ENCODE results near the gene SRRM4. TPM values are rescaled to one million over a fixed set of nuclear protein-coding genes. Genes with fewer than 3 reads are reported as not detected.

SRRM4 gene
- total and polyA plus RNA-seq, 10 of the 15 experiments (the other 5 are each of a cell fraction or from before 2014, with no cell fraction given) = under 0.01 to 0.01 TPM; not detected in 8

DNA sequence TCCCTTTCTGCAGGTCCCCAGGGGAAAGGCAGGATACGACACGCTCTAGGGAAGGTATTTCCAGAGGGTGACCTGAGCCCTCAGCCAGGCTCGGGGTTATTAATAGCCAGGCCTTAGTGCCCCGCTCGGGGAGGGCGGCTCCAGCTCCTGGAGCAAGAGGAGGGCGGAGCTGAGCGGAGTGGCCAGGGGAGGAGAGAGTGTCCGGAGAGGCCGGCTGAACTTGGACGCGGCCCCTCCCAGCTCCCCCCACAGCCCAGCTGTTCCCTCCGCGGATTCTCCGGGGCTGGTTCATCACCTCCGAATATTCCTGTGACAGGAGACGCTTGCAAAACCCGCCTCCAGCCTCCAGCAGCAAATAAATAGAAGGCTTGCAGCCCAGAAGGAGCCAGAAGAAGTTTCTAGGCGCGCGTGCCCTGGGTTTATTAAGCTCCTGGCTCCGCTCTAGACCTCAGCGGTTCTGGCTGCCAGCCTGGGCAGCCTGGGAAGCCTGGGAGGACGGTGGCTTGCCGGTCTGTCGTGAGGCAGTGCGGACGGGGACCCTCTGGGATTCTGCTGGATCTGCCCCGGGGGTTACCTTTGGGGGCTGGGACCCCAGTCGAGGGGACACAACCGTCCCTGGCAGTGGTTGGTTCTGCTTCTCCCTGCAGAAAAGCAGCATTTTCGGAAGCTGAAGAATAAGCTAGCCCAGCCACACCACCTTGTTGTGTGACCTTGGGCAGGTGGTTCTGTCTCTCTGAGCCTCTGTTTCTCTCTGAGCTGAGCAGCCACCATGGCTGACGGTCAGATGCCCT, 197.4 kb downstream of the SRRM4 start, which contains the start of gene HSPB8:
HSPB8 (plus strand) TSS at position 388 of the 791 bp plus-strand sequence; CDS start at position 770, 382 bp downstream.
- DNase-seq (ENCODE audit: low read depth, low spot score) (no peak), ATAC-seq (no peak), FAIRE-seq (no peak)
- Histone ChIP-seq H3K9ac (ENCODE audit: control insufficient read depth, insufficient read depth, low read length) (no peak within 1 kb of the TSS), H4K20me1 (ENCODE audit: control insufficient read depth, insufficient read depth) (no peaks in the 10 kb centered on the region), H3K4me1 (ENCODE audit: control insufficient read depth, insufficient read depth, low read length) (no peaks in the 10 kb centered on the region), H3K9me3 (replicated peaks; ENCODE audit: control insufficient read depth, insufficient read depth, low read length) (no peaks in the 10 kb centered on the region), H3K4me2 (ENCODE audit: control insufficient read depth, insufficient read depth) (no peak within 1 kb of the TSS), H3K4me3 (no peak within 1 kb of the TSS), H3K27me3 (replicated peaks in 1 of 2; ENCODE audit: control insufficient read depth in 2 of 2, insufficient read depth in 2 of 2, low read length in 1 of 2) (peaks cover 0 to 3% of the 10 kb centered on the region in 2 experiments; a peak in 1 of 4 replicates), H3K27ac (ENCODE audit: control insufficient read depth, insufficient read depth) (no peak within 1 kb of the TSS), H3K36me3 (ENCODE audit: control insufficient read depth in 2 of 2, insufficient read depth in 2 of 2, low read length in 1 of 2) (no peaks in the 10 kb centered on the region), H3K79me2 (ENCODE audit: control insufficient read depth, insufficient read depth, low read length) (no peaks in the 10 kb centered on the region), H2AFZ (ENCODE audit: control insufficient read depth, low read depth, low read length) (no peak within 1 kb of the TSS)
- no TSS peak for BruUV-seq (replicated peaks)
- intact Hi-C loops (cut with micrococcal nuclease; ENCODE audit: unreplicated experiment) = no loop called here
- ChIA-PET SMC1A (ENCODE audit: uncharacterized antibody, unreplicated experiment) (no interaction called here), POLR2A (no interaction called here), RAD21 (ENCODE audit: unreplicated experiment) (no interaction called here), CTCF (no interaction called here)
- in situ Hi-C loops (cut with MboI) = no loop called here
- no peak for TF ChIP-seq RAD21 (IDR thresholded peaks at IDR 0.05; ENCODE audit: insufficient read depth, low read depth, low read length)
- TF ChIP-seq RELA (IDR thresholded peaks at IDR 0.05; ENCODE audit: borderline replicate concordance, partially characterized antibody) = no peak
- TF ChIP-seq, protein P1, sequence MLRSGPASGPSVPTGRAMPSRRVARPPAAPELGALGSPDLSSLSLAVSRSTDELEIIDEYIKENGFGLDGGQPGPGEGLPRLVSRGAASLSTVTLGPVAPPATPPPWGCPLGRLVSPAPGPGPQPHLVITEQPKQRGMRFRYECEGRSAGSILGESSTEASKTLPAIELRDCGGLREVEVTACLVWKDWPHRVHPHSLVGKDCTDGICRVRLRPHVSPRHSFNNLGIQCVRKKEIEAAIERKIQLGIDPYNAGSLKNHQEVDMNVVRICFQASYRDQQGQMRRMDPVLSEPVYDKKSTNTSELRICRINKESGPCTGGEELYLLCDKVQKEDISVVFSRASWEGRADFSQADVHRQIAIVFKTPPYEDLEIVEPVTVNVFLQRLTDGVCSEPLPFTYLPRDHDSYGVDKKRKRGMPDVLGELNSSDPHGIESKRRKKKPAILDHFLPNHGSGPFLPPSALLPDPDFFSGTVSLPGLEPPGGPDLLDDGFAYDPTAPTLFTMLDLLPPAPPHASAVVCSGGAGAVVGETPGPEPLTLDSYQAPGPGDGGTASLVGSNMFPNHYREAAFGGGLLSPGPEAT (IDR thresholded peaks at IDR 0.05; ENCODE audit: low read depth) = no peak
- TF ChIP-seq, protein P2, sequence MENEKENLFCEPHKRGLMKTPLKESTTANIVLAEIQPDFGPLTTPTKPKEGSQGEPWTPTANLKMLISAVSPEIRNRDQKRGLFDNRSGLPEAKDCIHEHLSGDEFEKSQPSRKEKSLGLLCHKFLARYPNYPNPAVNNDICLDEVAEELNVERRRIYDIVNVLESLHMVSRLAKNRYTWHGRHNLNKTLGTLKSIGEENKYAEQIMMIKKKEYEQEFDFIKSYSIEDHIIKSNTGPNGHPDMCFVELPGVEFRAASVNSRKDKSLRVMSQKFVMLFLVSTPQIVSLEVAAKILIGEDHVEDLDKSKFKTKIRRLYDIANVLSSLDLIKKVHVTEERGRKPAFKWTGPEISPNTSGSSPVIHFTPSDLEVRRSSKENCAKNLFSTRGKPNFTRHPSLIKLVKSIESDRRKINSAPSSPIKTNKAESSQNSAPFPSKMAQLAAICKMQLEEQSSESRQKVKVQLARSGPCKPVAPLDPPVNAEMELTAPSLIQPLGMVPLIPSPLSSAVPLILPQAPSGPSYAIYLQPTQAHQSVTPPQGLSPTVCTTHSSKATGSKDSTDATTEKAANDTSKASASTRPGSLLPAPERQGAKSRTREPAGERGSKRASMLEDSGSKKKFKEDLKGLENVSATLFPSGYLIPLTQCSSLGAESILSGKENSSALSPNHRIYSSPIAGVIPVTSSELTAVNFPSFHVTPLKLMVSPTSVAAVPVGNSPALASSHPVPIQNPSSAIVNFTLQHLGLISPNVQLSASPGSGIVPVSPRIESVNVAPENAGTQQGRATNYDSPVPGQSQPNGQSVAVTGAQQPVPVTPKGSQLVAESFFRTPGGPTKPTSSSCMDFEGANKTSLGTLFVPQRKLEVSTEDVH (IDR thresholded peaks at IDR 0.05; ENCODE audit: low read depth, partially characterized antibody) = no peak
- WGBS (ENCODE audit: insufficient coverage, insufficient replicate concordance, low lambda C conversion rate, missing lambda C conversion rate) = 16% methylated on average over 32 of the region's 33 CpGs
